ENCODE results near the gene XRCC5. TPM values are rescaled to one million over a fixed set of nuclear protein-coding genes. Genes with fewer than 3 reads are reported as not detected.

The XRCC5 gene
- total RNA-seq, 1 experiment from 2014 or later, result 290 TPM

GRCh38 chr2:216142540-216142939 is 33.4 kb downstream of the XRCC5 start:
- DNase-seq (no peak), ATAC-seq (no peak; the same call in 1 of the 2 replicates)
- Histone ChIP-seq H3K27me3 (ENCODE audit: low read length) (no peaks in the 10 kb centered on the region), H4K20me1 (ENCODE audit: low read length) (0 out of 2 replicates have a peak, but pooled peaks cover 14% of the 10 kb centered on the region), H3F3A (ENCODE audit: low read length, unreplicated experiment) (no peaks in the 10 kb centered on the region), H3K4me1 (ENCODE audit: insufficient read depth, low read length) (no peaks in the 10 kb centered on the region), H2AFZ (ENCODE audit: low read length) (no peak overlapping the region), H3K27ac (ENCODE audit: low read length) (no peak overlapping the region), H3K79me2 (ENCODE audit: low read length) (peaks cover 3% of the 10 kb centered on the region; the same call in 1 of the 2 replicates), H3K4me3 (ENCODE audit: low read length) (no peak overlapping the region), H3K9me2 (replicated peaks; ENCODE audit: low read length) (no peaks in the 10 kb centered on the region), H3K9ac (ENCODE audit: low read length) (no peak overlapping the region), H3K9me3 (ENCODE audit: low read length) (no peaks in the 10 kb centered on the region), H3K4me2 (ENCODE audit: low read length) (no peak overlapping the region), H3K36me3 (ENCODE audit: low read depth, low read length) (peaks cover 89% of the 10 kb centered on the region)
- ChIA-PET POLR2A (ENCODE audit: unreplicated experiment) (no interaction called here), CTCF (no interaction called here)
- intact Hi-C loops (cut with micrococcal nuclease), result no loop called here
- no TSS peak for BruUV-seq (replicated peaks)
- TF ChIP-seq EZH2phosphoT487 (IDR thresholded peaks at IDR 0.05; ENCODE audit: borderline replicate concordance, low read length) (no peak), CTCF (conservative IDR thresholded peaks at IDR 0.05; ENCODE audit: low read depth, low read length) (no peak), EZH2 (IDR thresholded peaks at IDR 0.05; ENCODE audit: low read length, unreplicated experiment) (no peak)

GRCh38 chr2:216144372-216144771 is 35.2 kb downstream of the XRCC5 start:
- Histone ChIP-seq H3K4me2 (ENCODE audit: low read length) (no peak overlapping the region), H4K20me1 (ENCODE audit: low read length) (peaks cover 10% of the 10 kb centered on the region; the same call in 1 of the 2 replicates), H3F3A (ENCODE audit: low read length, unreplicated experiment) (no peaks in the 10 kb centered on the region), H3K36me3 (ENCODE audit: low read depth, low read length) (peaks cover 90% of the 10 kb centered on the region), H3K27me3 (ENCODE audit: low read length) (no peaks in the 10 kb centered on the region), H2AFZ (ENCODE audit: low read length) (no peak overlapping the region), H3K9ac (ENCODE audit: low read length) (no peak overlapping the region), H3K4me3 (ENCODE audit: low read length) (no peak overlapping the region), H3K9me2 (replicated peaks; ENCODE audit: low read length) (no peaks in the 10 kb centered on the region), H3K4me1 (ENCODE audit: insufficient read depth, low read length) (peaks cover 5% of the 10 kb centered on the region; the same call in 1 of the 2 replicates), H3K79me2 (ENCODE audit: low read length) (0 out of 2 replicates have a peak, but pooled peaks cover 3% of the 10 kb centered on the region), H3K9me3 (ENCODE audit: low read length) (no peaks in the 10 kb centered on the region), H3K27ac (ENCODE audit: low read length) (no peak overlapping the region)
- BruUV-seq (replicated peaks), result no TSS peak
- CTCF ChIA-PET, result no interaction called here
- POLR2A ChIA-PET (ENCODE audit: unreplicated experiment), result no interaction called here
- no peak for ATAC-seq
- no peak for DNase-seq
- intact Hi-C loops (cut with micrococcal nuclease), result no loop called here
- TF ChIP-seq EZH2phosphoT487 (IDR thresholded peaks at IDR 0.05; ENCODE audit: borderline replicate concordance, low read length) (no peak), CTCF (conservative IDR thresholded peaks at IDR 0.05; ENCODE audit: low read depth, low read length) (no peak), EZH2 (IDR thresholded peaks at IDR 0.05; ENCODE audit: low read length, unreplicated experiment) (no peak)

GRCh38 chr2:216144857-216145256 is 35.7 kb downstream of the XRCC5 start:
- no peak overlapping the region for H3K4me3 ChIP-seq (ENCODE audit: low read length)
- no peaks in the 10 kb centered on the region for H3K9me3 ChIP-seq (ENCODE audit: low read length)
- no peak for TF ChIP-seq EZH2phosphoT487 (IDR thresholded peaks at IDR 0.05; ENCODE audit: borderline replicate concordance, low read length)
- TF ChIP-seq EZH2 (IDR thresholded peaks at IDR 0.05; ENCODE audit: low read length, unreplicated experiment), result no peak
- no peak for TF ChIP-seq CTCF (conservative IDR thresholded peaks at IDR 0.05; ENCODE audit: low read depth, low read length)
- no peak overlapping the region for H3K27ac ChIP-seq (ENCODE audit: low read length)
- H3K9ac ChIP-seq (ENCODE audit: low read length), result no peak overlapping the region
- no peak for ATAC-seq
- ChIA-PET POLR2A (ENCODE audit: unreplicated experiment) (interaction anchor here (0.6 kb wide), 1 partner anchor 8 kb away, joined by 6 read pairs; no protein-coding TSS in a partner anchor), CTCF (no interaction called here)
- no peaks in the 10 kb centered on the region for H3K79me2 ChIP-seq (ENCODE audit: low read length)
- no peak overlapping the region for H2AFZ ChIP-seq (ENCODE audit: low read length)
- peaks cover 8% of the 10 kb centered on the region; the same call in 1 of the 2 replicates for H3K4me1 ChIP-seq (ENCODE audit: insufficient read depth, low read length)
- intact Hi-C loops (cut with micrococcal nuclease), result no loop called here
- H3K4me2 ChIP-seq (ENCODE audit: low read length), result no peak overlapping the region
- no peaks in the 10 kb centered on the region for H3F3A ChIP-seq (ENCODE audit: low read length, unreplicated experiment)
- H4K20me1 ChIP-seq (ENCODE audit: low read length), result peaks cover 6% of the 10 kb centered on the region; the same call in 1 of the 2 replicates
- no peaks in the 10 kb centered on the region for H3K27me3 ChIP-seq (ENCODE audit: low read length)
- BruUV-seq (replicated peaks), result no TSS peak
- DNase-seq, result no peak
- H3K9me2 ChIP-seq (replicated peaks; ENCODE audit: low read length), result no peaks in the 10 kb centered on the region
- peaks cover 89% of the 10 kb centered on the region for H3K36me3 ChIP-seq (ENCODE audit: low read depth, low read length)

Measured in PC-3 (cell line).